Measurements from ENCODE around the gene UBXN4.

Gene UBXN4

DNA sequence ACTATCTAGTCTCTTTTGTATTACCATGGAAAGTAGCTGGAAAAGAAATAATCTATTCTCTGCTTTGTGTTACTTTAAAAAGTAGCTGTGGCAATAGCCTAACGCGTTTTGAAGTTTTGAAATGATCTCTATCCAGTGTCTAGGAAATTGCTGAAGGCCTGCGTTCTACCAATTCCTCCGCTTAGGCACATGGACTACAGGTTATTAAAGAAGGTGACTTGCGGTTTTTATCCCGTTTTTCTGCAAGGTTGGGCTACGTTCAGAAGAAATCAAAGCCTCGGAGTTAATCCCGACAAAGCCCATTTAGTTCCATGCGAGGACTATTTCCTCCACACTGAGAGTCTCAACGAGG, 636 bp upstream of the UBXN4 start:
- no peak for TF ChIP-seq CTCF (IDR thresholded peaks at IDR 0.05; ENCODE audit: control insufficient read depth, insufficient read depth, low read depth, low read length, missing control alignments)
- DNase-seq (ENCODE audit: low read depth), result no peak
- H3K4me3 ChIP-seq (ENCODE audit: control insufficient read depth, low read depth, low read length), result no peak overlapping the region

GRCh38 chr2:135742325-135742757, 686 bp downstream of the UBXN4 start:
- peak overlapping the region; percentile 96 for H3K4me3 ChIP-seq (ENCODE audit: control insufficient read depth, low read depth, low read length)
- TF ChIP-seq CTCF (IDR thresholded peaks at IDR 0.05; ENCODE audit: control insufficient read depth, insufficient read depth, low read depth, low read length, missing control alignments), result no peak
- peak; percentile 24 for DNase-seq (ENCODE audit: low read depth)

- peak overlapping the region; percentile 96; the same call in 1 of the 2 replicates for H3K4me3 ChIP-seq (ENCODE audit: control insufficient read depth, low read depth, low read length)
- DNase-seq (ENCODE audit: low read depth), result no peak
- TF ChIP-seq CTCF (IDR thresholded peaks at IDR 0.05; ENCODE audit: control insufficient read depth, insufficient read depth, low read depth, low read length, missing control alignments), result no peak
Observed at GRCh38 chr2:135743860-135744259, 2.2 kb downstream of the UBXN4 start.

DNA sequence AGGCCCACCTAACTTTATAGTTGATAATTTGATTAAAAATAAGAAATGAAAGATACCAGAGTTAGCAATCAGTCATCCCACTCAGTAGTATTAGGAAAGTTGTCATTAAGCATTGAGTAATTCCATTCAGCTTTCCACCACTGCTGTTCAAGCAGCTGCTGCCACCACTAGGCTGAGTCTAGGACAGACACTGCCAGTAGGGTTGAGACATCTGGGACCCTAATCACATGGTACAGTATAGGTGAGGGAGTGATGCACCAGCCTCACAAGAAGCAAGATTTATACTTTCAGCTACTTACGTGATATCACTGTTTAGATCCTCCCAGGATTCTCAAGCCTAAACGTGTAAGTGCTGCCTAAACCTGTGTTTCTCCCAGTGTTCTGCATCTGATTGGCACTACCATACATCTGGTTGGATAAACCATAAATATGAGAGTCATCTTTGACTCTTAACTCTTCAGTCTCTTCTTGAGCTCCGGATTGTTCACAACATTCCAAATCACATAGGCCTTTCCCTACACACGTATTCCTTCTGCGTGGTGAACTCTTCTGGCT, 3.2 kb downstream of the UBXN4 start:
- no peak for DNase-seq (ENCODE audit: low read depth)
- H3K4me3 ChIP-seq (ENCODE audit: control insufficient read depth, low read depth, low read length), result no peak overlapping the region

DNA sequence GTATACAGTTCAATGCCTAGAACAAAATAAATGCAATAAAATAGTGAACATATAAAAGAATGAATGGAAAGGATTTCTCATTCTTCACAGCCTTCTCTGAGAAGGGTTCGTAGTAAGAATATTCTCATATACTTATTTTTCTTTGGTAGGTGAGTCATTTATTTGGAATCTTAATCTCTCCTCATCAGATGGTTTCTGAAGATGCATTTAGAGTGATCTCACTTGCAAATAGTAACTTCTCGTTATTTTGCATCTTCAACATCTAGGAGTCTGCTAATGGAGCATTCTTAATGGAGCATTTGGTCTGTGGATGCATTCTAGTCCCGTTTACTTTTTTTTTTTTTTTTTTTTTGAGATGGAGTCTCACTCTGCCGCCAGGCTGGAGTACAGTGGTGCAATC, 3.9 kb downstream of the UBXN4 start:
- peak; percentile 29 for DNase-seq (ENCODE audit: low read depth)
- TF ChIP-seq CTCF (IDR thresholded peaks at IDR 0.05; ENCODE audit: control insufficient read depth, insufficient read depth, low read depth, low read length, missing control alignments), result no peak
- H3K4me3 ChIP-seq (ENCODE audit: control insufficient read depth, low read depth, low read length), result no peak overlapping the region

More for the DNA sequence above, 3.2 kb downstream of the UBXN4 start:
- peak; percentile 12 for TF ChIP-seq CTCF (IDR thresholded peaks at IDR 0.05; ENCODE audit: control insufficient read depth, insufficient read depth, low read depth, low read length, missing control alignments)

- no peak overlapping the region for H3K4me3 ChIP-seq (ENCODE audit: control insufficient read depth, low read depth, low read length)
- no peak for TF ChIP-seq CTCF (IDR thresholded peaks at IDR 0.05; ENCODE audit: control insufficient read depth, insufficient read depth, low read depth, low read length, missing control alignments)
- no peak for DNase-seq (ENCODE audit: low read depth)
Observed at GRCh38 chr2:135755573-135755972, 13.9 kb downstream of the UBXN4 start.

DNA sequence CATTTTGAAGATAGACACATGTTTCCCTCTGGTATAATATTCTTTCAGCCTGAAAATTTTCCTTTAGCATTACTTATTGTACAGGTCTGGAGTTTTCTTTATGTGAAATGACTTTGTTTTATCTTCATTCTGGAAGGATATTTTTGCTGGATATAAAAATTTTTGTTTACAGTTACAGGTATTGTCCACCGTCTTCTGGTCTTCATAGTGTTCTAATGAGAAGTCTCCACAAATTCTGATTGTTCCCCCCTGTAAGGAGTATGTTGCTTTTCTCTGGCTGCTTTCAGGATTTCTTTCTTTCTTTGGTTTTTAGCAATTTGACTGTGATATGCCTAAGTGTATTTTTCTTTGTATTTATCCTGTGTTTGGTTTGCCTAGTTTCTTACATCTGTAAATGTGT, 15.0 kb downstream of the UBXN4 start:
- no peak overlapping the region for H3K4me3 ChIP-seq (ENCODE audit: control insufficient read depth, low read depth, low read length)
- no peak for DNase-seq (ENCODE audit: low read depth)
- TF ChIP-seq CTCF (IDR thresholded peaks at IDR 0.05; ENCODE audit: control insufficient read depth, insufficient read depth, low read depth, low read length, missing control alignments), result no peak

All from AG09309 (cell line).